Osteocyte (in vitro differentiated cells): ENCODE results near the gene LEKR1. TPM values are rescaled to one million over a fixed set of nuclear protein-coding genes. Genes with fewer than 3 reads are reported as not detected.

ENCODE experiments used
- DNase-seq: peaks from one replicate; pipeline ENCODE4 v3.0.0; 2021; ENCODE audit warnings: mixed read lengths; ENCODE audit not compliant: unreplicated experiment; ENCODE audit errors: extremely low spot score
- H3K27ac Mint-ChIP-seq: one replicate; pipeline ENCODE4 v1.8.0; 2021; ENCODE audit warnings: mild to moderate bottlenecking, mixed read lengths; ENCODE audit not compliant: unreplicated experiment
- H3K27me3 Mint-ChIP-seq: one replicate; pipeline ENCODE4 v1.8.0; 2021; ENCODE audit warnings: mixed read lengths; ENCODE audit not compliant: unreplicated experiment
- H3K36me3 Mint-ChIP-seq: one replicate; pipeline ENCODE4 v1.8.0; 2021; ENCODE audit warnings: mixed read lengths; ENCODE audit not compliant: unreplicated experiment
- H3K4me1 Mint-ChIP-seq: one replicate; pipeline ENCODE4 v1.8.0; 2021; ENCODE audit warnings: mixed read lengths; ENCODE audit not compliant: unreplicated experiment
- H3K4me3 Mint-ChIP-seq: one replicate; pipeline ENCODE4 v1.8.0; 2021; ENCODE audit warnings: mild to moderate bottlenecking, moderate library complexity, mixed read lengths; ENCODE audit not compliant: unreplicated experiment
- H3K9me3 Mint-ChIP-seq: one replicate; pipeline ENCODE4 v1.8.0; 2021; ENCODE audit warnings: mixed read lengths; ENCODE audit not compliant: unreplicated experiment
- total RNA-seq: library from RNA; stranded (reverse); gene quantifications from 2 replicates; pipeline ENCODE4 v1.2.1, GENCODE V29; 2021
- TF ChIP-seq, protein P1 (sequence below): fragments of 200-600 bp; sonication (generic); IDR thresholded peaks from 2 replicates; pipeline ENCODE4 v1.5.0; 2021; ENCODE audit warnings: antibody characterized with exemption, mild to moderate bottlenecking, moderate library complexity

Gene LEKR1
- total RNA-seq, 1 donor from 2014 or later = 1.0 TPM

DNA sequence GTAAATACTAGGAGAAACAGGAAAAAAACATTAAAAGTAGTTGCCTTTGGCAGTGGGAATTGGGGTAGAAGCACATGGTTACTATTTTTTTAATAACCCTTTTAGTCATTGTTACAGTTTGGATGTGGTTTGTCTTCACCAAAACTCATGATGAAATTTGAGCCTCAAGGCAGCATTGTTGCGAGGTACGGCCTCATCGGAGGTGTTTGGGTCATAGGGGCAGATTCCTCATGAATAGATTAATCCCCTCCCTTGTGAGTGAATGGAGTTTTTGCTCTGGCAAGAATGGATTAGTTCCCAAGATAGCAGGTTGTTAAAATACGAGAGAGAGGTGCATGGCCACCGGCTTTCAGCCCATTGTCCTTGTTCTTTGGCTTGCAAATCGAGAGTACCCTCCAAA is 92.6 kb downstream of the LEKR1 start:
- Mint-ChIP-seq H3K27ac (no peak overlapping the region), H3K4me1 (peaks cover 14% of the 10 kb centered on the region), H3K27me3 (no peaks in the 10 kb centered on the region), H3K9me3 (peaks cover 32% of the 10 kb centered on the region), H3K36me3 (peaks cover 1% of the 10 kb centered on the region), H3K4me3 (no peak overlapping the region)
- no peak for DNase-seq
- TF ChIP-seq, protein P1, sequence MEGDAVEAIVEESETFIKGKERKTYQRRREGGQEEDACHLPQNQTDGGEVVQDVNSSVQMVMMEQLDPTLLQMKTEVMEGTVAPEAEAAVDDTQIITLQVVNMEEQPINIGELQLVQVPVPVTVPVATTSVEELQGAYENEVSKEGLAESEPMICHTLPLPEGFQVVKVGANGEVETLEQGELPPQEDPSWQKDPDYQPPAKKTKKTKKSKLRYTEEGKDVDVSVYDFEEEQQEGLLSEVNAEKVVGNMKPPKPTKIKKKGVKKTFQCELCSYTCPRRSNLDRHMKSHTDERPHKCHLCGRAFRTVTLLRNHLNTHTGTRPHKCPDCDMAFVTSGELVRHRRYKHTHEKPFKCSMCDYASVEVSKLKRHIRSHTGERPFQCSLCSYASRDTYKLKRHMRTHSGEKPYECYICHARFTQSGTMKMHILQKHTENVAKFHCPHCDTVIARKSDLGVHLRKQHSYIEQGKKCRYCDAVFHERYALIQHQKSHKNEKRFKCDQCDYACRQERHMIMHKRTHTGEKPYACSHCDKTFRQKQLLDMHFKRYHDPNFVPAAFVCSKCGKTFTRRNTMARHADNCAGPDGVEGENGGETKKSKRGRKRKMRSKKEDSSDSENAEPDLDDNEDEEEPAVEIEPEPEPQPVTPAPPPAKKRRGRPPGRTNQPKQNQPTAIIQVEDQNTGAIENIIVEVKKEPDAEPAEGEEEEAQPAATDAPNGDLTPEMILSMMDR = no peak

DNA sequence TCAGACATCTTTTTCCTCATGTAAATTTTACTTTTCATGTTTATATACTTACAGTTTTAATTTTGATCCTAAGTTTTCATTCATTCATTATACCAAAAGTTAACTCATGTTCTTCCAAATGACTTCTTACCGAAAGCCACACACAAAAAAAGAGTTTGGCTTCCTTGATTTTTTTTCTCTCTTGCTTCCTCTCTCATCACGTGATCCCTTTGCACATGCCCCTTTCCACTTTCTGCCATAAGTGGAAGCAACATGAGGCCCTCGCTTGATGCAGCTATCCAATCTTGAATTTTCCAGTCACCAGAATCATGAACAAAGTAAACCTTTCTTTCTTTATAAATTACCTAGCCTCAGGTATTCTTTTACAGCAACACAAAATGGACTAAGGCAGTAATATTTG is 93.7 kb downstream of the LEKR1 start:
- Mint-ChIP-seq H3K4me1 (peaks cover 14% of the 10 kb centered on the region), H3K36me3 (peaks cover 1% of the 10 kb centered on the region), H3K4me3 (no peak overlapping the region), H3K27ac (no peak overlapping the region), H3K9me3 (peaks cover 34% of the 10 kb centered on the region), H3K27me3 (no peaks in the 10 kb centered on the region)
- no peak for DNase-seq
- TF ChIP-seq, protein P1 = no peak

DNA sequence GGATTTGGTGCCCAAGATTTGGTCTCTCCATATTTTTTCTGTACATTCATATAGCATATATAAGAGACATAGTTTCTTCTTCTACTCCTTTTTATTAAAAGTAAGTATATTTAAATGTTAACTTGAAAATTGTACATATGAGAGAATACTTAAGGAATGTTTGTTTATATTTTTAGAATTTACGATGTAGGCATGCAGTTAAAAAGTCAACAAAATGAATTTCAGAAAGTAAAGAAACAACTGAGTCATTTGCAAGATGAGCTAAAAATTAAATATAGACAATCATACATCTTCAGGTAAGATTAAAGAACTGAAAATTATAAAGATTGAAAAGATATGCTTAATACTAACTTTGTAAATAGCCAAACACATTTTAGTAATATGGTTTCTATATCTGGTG is 94.2 kb downstream of the LEKR1 start:
- no peak for DNase-seq
- Mint-ChIP-seq H3K36me3 (peaks cover 1% of the 10 kb centered on the region), H3K27me3 (no peaks in the 10 kb centered on the region), H3K27ac (no peak overlapping the region), H3K9me3 (peaks cover 29% of the 10 kb centered on the region), H3K4me1 (peaks cover 14% of the 10 kb centered on the region), H3K4me3 (no peak overlapping the region)
- TF ChIP-seq, protein P1 = no peak

DNA sequence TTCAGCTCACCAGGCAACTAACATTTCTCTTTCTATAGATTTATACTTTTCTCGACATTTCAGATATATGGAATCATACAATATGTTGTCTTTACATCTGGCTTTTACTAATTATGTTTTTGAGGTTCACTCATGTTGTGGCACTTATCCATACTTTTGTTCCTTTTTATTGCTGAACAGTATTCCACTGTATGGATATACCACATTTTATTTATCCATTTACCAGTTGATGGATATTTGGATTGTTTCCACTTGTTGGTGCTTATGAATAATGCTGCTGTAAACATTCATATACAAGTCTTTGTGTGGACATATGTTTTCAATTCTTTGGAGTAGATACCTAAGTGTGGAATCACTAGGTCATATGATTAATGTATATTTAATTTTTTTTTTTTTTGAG is 97.2 kb downstream of the LEKR1 start:
- Mint-ChIP-seq H3K27ac (no peak overlapping the region), H3K4me1 (no peaks in the 10 kb centered on the region), H3K27me3 (no peaks in the 10 kb centered on the region), H3K9me3 (peaks cover 19% of the 10 kb centered on the region), H3K4me3 (no peak overlapping the region), H3K36me3 (peaks cover 3% of the 10 kb centered on the region)
- TF ChIP-seq, protein P1 = no peak
- no peak for DNase-seq

DNA sequence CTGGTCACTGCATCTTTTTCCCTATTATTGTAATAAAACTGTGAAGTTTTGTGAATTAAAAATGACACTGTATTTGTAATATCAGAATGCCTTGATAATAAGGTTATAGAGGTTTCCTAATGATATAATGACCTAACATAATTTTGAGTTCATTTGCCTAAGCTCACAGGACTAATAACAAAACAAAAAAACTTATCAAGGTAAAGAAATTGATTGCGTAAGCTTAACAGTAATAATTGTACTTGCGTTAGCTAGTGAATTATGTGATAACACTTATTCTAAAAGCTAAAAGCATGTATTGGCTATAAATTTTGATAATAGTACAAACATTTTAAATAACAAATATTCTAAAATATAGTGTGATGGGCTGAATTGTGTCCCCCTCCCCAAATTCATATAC is 112.6 kb downstream of the LEKR1 start:
- DNase-seq = no peak
- Mint-ChIP-seq H3K27ac (no peak overlapping the region), H3K9me3 (peaks cover 3% of the 10 kb centered on the region), H3K36me3 (no peaks in the 10 kb centered on the region), H3K4me3 (no peak overlapping the region), H3K4me1 (no peaks in the 10 kb centered on the region), H3K27me3 (no peaks in the 10 kb centered on the region)
- TF ChIP-seq, protein P1 = no peak
